ENCODE results near the gene NAGPA.

DNA sequence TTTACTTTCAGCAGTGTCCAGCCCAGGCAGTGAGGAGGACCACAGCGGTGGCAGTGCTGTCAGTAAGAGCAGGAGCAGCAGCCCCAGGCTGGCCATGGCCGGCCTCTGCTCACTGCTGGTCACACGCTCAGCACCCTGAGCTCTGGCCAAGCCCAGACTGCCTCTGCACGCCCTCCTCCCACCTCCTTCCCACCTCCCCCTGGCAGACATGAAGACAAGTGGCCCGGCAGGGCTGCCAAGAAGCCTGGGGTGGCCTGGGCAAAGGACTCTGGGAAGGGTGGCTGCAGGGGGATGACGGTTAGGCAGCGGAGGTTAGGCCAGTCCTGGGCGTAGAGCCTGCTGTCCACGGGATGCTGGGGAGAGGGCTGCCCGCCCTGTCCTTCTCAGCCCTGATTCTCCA lies 32.1 kb upstream of the NAGPA start, which contains the start of gene C16orf89:
- no peak for TF ChIP-seq ZBTB33 (IDR thresholded peaks at IDR 0.05)
- TF ChIP-seq, protein P1, sequence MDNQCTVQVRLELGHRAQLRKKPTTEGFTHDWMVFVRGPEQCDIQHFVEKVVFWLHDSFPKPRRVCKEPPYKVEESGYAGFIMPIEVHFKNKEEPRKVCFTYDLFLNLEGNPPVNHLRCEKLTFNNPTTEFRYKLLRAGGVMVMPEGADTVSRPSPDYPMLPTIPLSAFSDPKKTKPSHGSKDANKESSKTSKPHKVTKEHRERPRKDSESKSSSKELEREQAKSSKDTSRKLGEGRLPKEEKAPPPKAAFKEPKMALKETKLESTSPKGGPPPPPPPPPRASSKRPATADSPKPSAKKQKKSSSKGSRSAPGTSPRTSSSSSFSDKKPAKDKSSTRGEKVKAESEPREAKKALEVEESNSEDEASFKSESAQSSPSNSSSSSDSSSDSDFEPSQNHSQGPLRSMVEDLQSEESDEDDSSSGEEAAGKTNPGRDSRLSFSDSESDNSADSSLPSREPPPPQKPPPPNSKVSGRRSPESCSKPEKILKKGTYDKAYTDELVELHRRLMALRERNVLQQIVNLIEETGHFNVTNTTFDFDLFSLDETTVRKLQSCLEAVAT (IDR thresholded peaks at IDR 0.05) = no peak

Data from GM12878 (cell line).